T-helper 22 cell (primary cell): ENCODE results near the gene NEK7.

Source experiments
- DNase-seq: peaks from one replicate; pipeline ENCODE4 v3.0.0-alpha.2; 2020; ENCODE audit warnings: low read depth

Gene NEK7

GRCh38 chr1:198255784-198256183 is 99.0 kb downstream of the NEK7 start:
- DNase-seq = no peak

GRCh38 chr1:198258491-198258890 is 101.7 kb downstream of the NEK7 start:
- no peak for DNase-seq

- no peak for DNase-seq
These were observed 102.7 kb downstream of the NEK7 start for GRCh38 chr1:198259333-198260074.

GRCh38 chr1:198261886-198262285 is 105.1 kb downstream of the NEK7 start:
- no peak for DNase-seq

GRCh38 chr1:198263186-198263585 is 106.4 kb downstream of the NEK7 start:
- no peak for DNase-seq

GRCh38 chr1:198264282-198264681 is 107.5 kb downstream of the NEK7 start:
- no peak for DNase-seq

- no peak for DNase-seq
These were observed 108.4 kb downstream of the NEK7 start for GRCh38 chr1:198265073-198265661.

GRCh38 chr1:198267056-198267455 is 110.3 kb downstream of the NEK7 start:
- no peak for DNase-seq

- DNase-seq = no peak
These were observed 111.1 kb downstream of the NEK7 start for GRCh38 chr1:198267921-198268320.

- no peak for DNase-seq
These were observed 112.2 kb downstream of the NEK7 start for GRCh38 chr1:198268784-198269645.

GRCh38 chr1:198269646-198269940 is 112.8 kb downstream of the NEK7 start:
- DNase-seq = no peak

GRCh38 chr1:198270273-198270828 is 113.6 kb downstream of the NEK7 start:
- DNase-seq = no peak

- DNase-seq = no peak
These were observed 114.7 kb downstream of the NEK7 start for GRCh38 chr1:198271467-198271866.

GRCh38 chr1:198272492-198272891 is 115.7 kb downstream of the NEK7 start:
- DNase-seq = no peak

GRCh38 chr1:198273748-198274295 is 117.0 kb downstream of the NEK7 start:
- DNase-seq = no peak

- DNase-seq = no peak
These were observed 118.8 kb downstream of the NEK7 start for GRCh38 chr1:198275597-198275996.

- no peak for DNase-seq
These were observed 119.4 kb downstream of the NEK7 start for GRCh38 chr1:198276241-198276640.

- DNase-seq = no peak
These were observed 122.1 kb downstream of the NEK7 start for GRCh38 chr1:198278943-198279342.

- DNase-seq = no peak
These were observed 123.3 kb downstream of the NEK7 start for GRCh38 chr1:198280080-198280479.

- DNase-seq = no peak
These were observed 125.1 kb downstream of the NEK7 start for GRCh38 chr1:198281911-198282310.

GRCh38 chr1:198283222-198283621 is 126.4 kb downstream of the NEK7 start:
- no peak for DNase-seq

- DNase-seq = no peak
These were observed 131.1 kb downstream of the NEK7 start for GRCh38 chr1:198287916-198288315.
